HG02642 (cell line): ENCODE measurements around the gene CDC42BPB.

Source experiments
- ATAC-seq: cut with Tn5 transposase; IDR thresholded peaks from one replicate; pipeline ENCODE4 v1.9.1; 2021; ENCODE audit warnings: mild to moderate bottlenecking; ENCODE audit not compliant: unreplicated experiment, poor library complexity

CDC42BPB gene

GRCh38 chr14:103000291-103000921 is 56.9 kb downstream of the CDC42BPB start:
- no peak for ATAC-seq

- ATAC-seq, result no peak
These were observed 58.0 kb downstream of the CDC42BPB start for GRCh38 chr14:102999227-102999895.

GRCh38 chr14:102998393-102998792 is 59.0 kb downstream of the CDC42BPB start:
- no peak for ATAC-seq

- ATAC-seq, result no peak
These were observed 60.4 kb downstream of the CDC42BPB start for GRCh38 chr14:102996941-102997340.

GRCh38 chr14:102994689-102995088 is 62.7 kb downstream of the CDC42BPB start:
- no peak for ATAC-seq

- no peak for ATAC-seq
These were observed 63.8 kb downstream of the CDC42BPB start for GRCh38 chr14:102993523-102993922.

- no peak for ATAC-seq
These were observed 66.0 kb downstream of the CDC42BPB start for GRCh38 chr14:102991376-102991775.

GRCh38 chr14:102988054-102988453 is 69.3 kb downstream of the CDC42BPB start:
- ATAC-seq, result no peak

GRCh38 chr14:102986810-102987579 is 70.4 kb downstream of the CDC42BPB start:
- no peak for ATAC-seq

- no peak for ATAC-seq
These were observed 71.7 kb downstream of the CDC42BPB start for GRCh38 chr14:102985665-102986064.

- no peak for ATAC-seq
These were observed 72.8 kb downstream of the CDC42BPB start for GRCh38 chr14:102984336-102985102.

GRCh38 chr14:102983496-102983895 is 73.9 kb downstream of the CDC42BPB start:
- no peak for ATAC-seq

- ATAC-seq, result no peak
These were observed 74.4 kb downstream of the CDC42BPB start for GRCh38 chr14:102982852-102983470.

- no peak for ATAC-seq
These were observed 76.9 kb downstream of the CDC42BPB start for GRCh38 chr14:102980409-102980810.

- ATAC-seq, result no peak
These were observed 77.9 kb downstream of the CDC42BPB start for GRCh38 chr14:102979406-102979805.

GRCh38 chr14:102977475-102977874 is 79.9 kb downstream of the CDC42BPB start:
- ATAC-seq, result no peak

- no peak for ATAC-seq
These were observed 81.7 kb downstream of the CDC42BPB start for GRCh38 chr14:102975662-102976061.

GRCh38 chr14:102973706-102974285 is 83.6 kb downstream of the CDC42BPB start:
- ATAC-seq, result no peak

GRCh38 chr14:102971836-102972606 is 85.3 kb downstream of the CDC42BPB start:
- ATAC-seq, result no peak
